ENCODE data around the gene ABCF1.

Gene ABCF1

GRCh38 chr6:30578051-30578450 lies 6.8 kb downstream of the ABCF1 start:
- no peak for DNase-seq (ENCODE audit: extremely low spot score)
- CTCF ChIA-PET = interaction anchor here (0.8 to 2.0 kb wide), 6 partner anchors 11 to 153 kb away, joined by 3 to 9 read pairs (median 4); no protein-coding TSS in a partner anchor
- POLR2A ChIA-PET = interaction anchor here (0.6 kb wide), 1 partner anchor 21 kb away, joined by 3 read pairs; the partner anchor contains the start of gene PRR3
- no peak for TF ChIP-seq CTCF (IDR thresholded peaks at IDR 0.05; ENCODE audit: control extremely low read depth, extremely low read depth, low read depth, missing control alignments)

GRCh38 chr6:30583921-30584320 lies 12.7 kb downstream of the ABCF1 start:
- no peak for DNase-seq (ENCODE audit: extremely low spot score)
- no peak for TF ChIP-seq CTCF (IDR thresholded peaks at IDR 0.05; ENCODE audit: control extremely low read depth, extremely low read depth, low read depth, missing control alignments)
- ChIA-PET CTCF (interaction anchor here (1.2 to 8.4 kb wide), 3 partner anchors 9 to 42 kb away, joined by 6 to 62 read pairs (median 7); no protein-coding TSS in a partner anchor), POLR2A (no interaction called here)

GRCh38 chr6:30589754-30590358 lies 18.6 kb downstream of the ABCF1 start:
- CTCF ChIA-PET = interaction anchor here (0.7 to 1.4 kb wide), 6 partner anchors 9 to 108 kb away, joined by 3 to 6 read pairs (median 3); partner anchors contain the start of gene ABCF1

GRCh38 chr6:30590509-30590908 lies 19.3 kb downstream of the ABCF1 start:
- DNase-seq (ENCODE audit: extremely low spot score) = no peak

More at GRCh38 chr6:30589754-30590358, 18.6 kb downstream of the ABCF1 start:
- TF ChIP-seq CTCF (IDR thresholded peaks at IDR 0.05; ENCODE audit: control extremely low read depth, extremely low read depth, low read depth, missing control alignments) = no peak
- no peak for DNase-seq (ENCODE audit: extremely low spot score)
- POLR2A ChIA-PET = interaction anchor here (1.0 to 2.6 kb wide), 2 partner anchors 24 to 96 kb away, joined by 4 to 12 read pairs; no protein-coding TSS in a partner anchor

GRCh38 chr6:30591008-30591407 lies 19.8 kb downstream of the ABCF1 start:
- ChIA-PET CTCF (interaction anchor here (0.8 to 1.4 kb wide), 5 partner anchors 8 to 109 kb away, joined by 3 to 5 read pairs (median 3); no protein-coding TSS in a partner anchor), POLR2A (interaction anchor here (1.0 to 2.6 kb wide), 2 partner anchors 23 to 97 kb away, joined by 4 to 12 read pairs; no protein-coding TSS in a partner anchor)
- no peak for TF ChIP-seq CTCF (IDR thresholded peaks at IDR 0.05; ENCODE audit: control extremely low read depth, extremely low read depth, low read depth, missing control alignments)
- no peak for DNase-seq (ENCODE audit: extremely low spot score)

More at GRCh38 chr6:30590509-30590908, 19.3 kb downstream of the ABCF1 start:
- TF ChIP-seq CTCF (IDR thresholded peaks at IDR 0.05; ENCODE audit: control extremely low read depth, extremely low read depth, low read depth, missing control alignments) = no peak
- CTCF ChIA-PET = interaction anchor here (0.7 to 1.4 kb wide), 7 partner anchors 9 to 109 kb away, joined by 3 to 6 read pairs (median 3); partner anchors contain the start of gene ABCF1
- POLR2A ChIA-PET = interaction anchor here (1.0 to 2.6 kb wide), 2 partner anchors 23 to 96 kb away, joined by 4 to 12 read pairs; no protein-coding TSS in a partner anchor

- ChIA-PET CTCF (interaction anchor here (0.7 to 1.6 kb wide), 6 partner anchors 9 to 229 kb away, joined by 3 to 7 read pairs (median 4); no protein-coding TSS in a partner anchor), POLR2A (interaction anchor here (0.6 to 1.1 kb wide), 3 partner anchors 18 to 167 kb away, joined by 3 read pairs; no protein-coding TSS in a partner anchor)
- DNase-seq (ENCODE audit: extremely low spot score) = no peak
- TF ChIP-seq CTCF (IDR thresholded peaks at IDR 0.05; ENCODE audit: control extremely low read depth, extremely low read depth, low read depth, missing control alignments) = no peak
These were observed 21.0 kb downstream of the ABCF1 start for GRCh38 chr6:30592287-30592686.

Measured in GM10248 (cell line).